Body of pancreas (tissue), 4 donors: ENCODE data around the gene HAAO.

Experiments used
- CTCF ChIP-seq, 7 experiments: fragments of 450-650 bp in 4 of 7; fragments of 200-600 bp in 3 of 7; sonication (generic) in 3 of 7; IDR thresholded peaks; one replicate each; pipeline ENCODE4 v1.5.1; 2016 to 2019; ENCODE audit warnings: antibody characterized with exemption in 7 of 7
- POLR2A ChIP-seq, 3 donors: fragments of 450-650 bp; IDR thresholded peaks; one replicate each; pipeline ENCODE4 v1.6.1; 2016; ENCODE audit warnings: antibody characterized with exemption in 3 of 3, mild to moderate bottlenecking in 2 of 3

DNA sequence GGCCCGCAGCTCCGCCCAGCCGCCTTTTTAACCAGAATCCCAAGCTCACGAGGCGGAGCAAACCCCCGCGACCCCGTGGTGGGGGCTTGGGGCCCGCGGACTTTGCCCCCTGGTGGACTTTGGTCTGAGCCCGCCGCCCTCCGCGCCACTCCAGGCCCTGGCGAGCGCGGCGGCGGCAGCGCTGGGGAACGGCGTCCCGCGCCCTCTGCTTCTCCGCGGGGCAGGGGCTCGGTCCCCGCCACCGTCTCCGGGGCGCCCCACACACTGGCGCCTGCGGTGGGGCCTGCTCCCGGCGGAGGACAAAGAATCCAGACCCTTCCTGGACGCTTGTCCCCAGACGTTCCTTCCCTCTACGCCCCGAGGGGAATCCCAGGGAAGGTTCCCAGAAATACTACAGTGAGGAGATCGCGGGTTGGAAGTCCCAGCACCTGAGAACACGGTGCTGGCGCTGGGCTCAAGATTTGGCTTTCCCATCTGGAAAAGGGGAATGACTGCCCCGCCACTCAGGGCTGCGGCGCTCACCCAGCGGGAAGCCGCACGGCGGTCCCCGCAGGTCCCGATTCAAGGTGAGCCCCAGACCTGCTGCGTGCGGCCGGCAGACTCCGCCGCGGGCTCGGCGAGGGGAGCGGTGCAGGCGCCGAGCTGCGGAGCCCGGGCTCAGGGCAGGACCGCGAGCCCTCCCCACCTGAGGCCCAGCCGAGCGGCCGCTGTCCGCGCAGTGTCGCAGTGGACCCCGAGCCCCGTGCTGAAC lies at the start of gene HAAO:
- peak in 3 of 7 experiments; percentile 5 to 30 (median 11) for TF ChIP-seq CTCF (IDR thresholded peaks at IDR 0.05)
- peak; percentile 79 to 83 (median 80) for TF ChIP-seq POLR2A (IDR thresholded peaks at IDR 0.05)
